Measurements from ENCODE around the gene RNF133.
A peak's percentile ranks its signal among the peaks of the same experiment; 100 is the strongest.
"Not testable (repeated sequence)": the region's sequence is repeated elsewhere in the genome, so short reads cannot be mapped to it uniquely, and the experiment has no call there.

Gene RNF133

GRCh38 chr7:122689346-122690109 lies 9.4 kb downstream of the RNF133 start:
- no peak for DNase-seq

- no peak for DNase-seq
These were observed 10.4 kb downstream of the RNF133 start for GRCh38 chr7:122688400-122688998.

- DNase-seq: no peak
These were observed 12.5 kb downstream of the RNF133 start for GRCh38 chr7:122686360-122686878.

- DNase-seq: no peak
These were observed 14.4 kb downstream of the RNF133 start for GRCh38 chr7:122684504-122684903.

- DNase-seq: no peak
These were observed 15.9 kb downstream of the RNF133 start for GRCh38 chr7:122682815-122683550.

GRCh38 chr7:122681186-122681585 lies 17.7 kb downstream of the RNF133 start:
- not testable (repeated sequence) for DNase-seq

- DNase-seq: no peak
These were observed 19.1 kb downstream of the RNF133 start for GRCh38 chr7:122679813-122680212.

- DNase-seq: peak; percentile 57
These were observed 19.6 kb downstream of the RNF133 start for GRCh38 chr7:122679269-122679709.

GRCh38 chr7:122677149-122677548 lies 21.8 kb downstream of the RNF133 start:
- no peak for DNase-seq

DNA sequence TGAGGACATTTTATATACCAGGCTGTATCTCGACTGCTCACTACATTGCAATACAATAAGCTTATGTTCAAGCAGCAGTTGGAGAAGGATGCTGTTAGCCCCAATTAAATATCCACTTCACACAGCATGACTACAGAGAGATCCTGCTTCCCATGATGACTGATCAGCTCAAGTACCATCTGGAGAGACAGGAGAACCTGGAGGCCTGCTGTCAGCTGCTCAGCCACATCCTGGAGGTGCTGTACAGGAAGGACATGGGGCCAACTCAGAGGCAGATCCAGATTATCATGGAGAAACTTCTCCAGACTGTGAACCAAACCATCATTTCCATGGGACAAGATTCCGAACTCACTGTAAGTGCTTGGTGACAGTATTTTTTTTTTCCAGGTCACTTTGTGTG lies 22.5 kb downstream of the RNF133 start:
- DNase-seq: no peak

- no peak for DNase-seq
These were observed 23.3 kb downstream of the RNF133 start for GRCh38 chr7:122675621-122676020.

DNA sequence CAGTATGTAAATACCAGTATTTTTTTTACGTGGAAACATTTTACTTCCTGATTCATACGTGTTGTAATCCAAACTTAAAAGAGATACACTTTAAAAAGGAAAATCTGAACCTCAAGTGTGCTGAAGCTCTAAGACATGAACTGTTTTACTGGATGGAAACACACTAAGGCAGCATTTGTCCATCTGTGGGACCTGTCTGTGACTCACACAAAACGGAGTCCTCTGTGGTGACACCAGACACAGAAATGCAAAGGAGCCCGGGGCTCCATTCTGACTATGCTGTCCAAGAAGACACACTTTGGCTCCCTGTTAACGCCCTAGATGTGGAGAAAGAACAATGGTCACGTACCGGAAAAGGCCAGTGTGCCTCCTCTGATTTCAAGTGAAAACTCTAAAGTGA lies 23.9 kb downstream of the RNF133 start:
- no peak for DNase-seq

GRCh38 chr7:122674502-122674901 lies 24.4 kb downstream of the RNF133 start:
- DNase-seq: no peak

DNA sequence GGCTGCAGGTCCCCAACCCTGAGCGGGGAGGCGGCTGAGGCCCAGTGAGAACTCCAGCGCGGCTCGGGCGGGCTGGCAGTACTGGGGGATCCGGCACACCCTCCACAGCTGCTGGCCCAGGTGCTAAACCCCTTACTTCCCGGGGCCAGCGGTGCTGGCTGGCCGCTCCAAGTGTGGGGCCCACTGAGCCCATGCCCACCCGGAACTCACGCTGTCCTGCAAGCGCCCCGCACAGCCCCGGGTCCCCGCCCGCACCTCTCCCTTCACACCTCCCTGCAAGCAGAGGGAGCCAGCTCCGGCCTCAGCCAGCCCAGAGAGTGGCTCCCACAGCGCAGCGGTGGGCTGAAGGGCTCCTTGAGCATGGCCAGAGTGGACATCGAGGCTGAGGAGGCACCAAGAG lies 25.0 kb downstream of the RNF133 start:
- no peak for DNase-seq

GRCh38 chr7:122672536-122672935 lies 26.4 kb downstream of the RNF133 start:
- DNase-seq: no peak

DNA sequence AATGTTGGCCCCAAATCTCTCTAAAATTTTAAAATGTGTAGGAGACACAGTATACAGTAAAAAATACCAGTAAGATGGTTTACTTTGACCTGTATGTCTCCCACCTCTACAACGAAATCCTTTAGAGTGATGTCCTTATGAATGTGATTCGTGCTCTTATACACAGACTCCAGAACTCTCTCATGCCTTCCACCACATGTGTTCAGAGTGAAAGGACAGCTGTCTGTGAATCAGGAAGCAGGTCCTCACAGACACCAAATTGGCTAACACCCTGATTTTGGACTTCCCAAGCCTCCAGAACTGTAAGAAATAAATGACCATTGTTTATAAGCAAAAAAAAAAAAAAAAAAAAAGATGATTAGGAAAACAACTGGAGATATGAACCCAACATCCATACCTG lies 35.2 kb downstream of the RNF133 start:
- DNase-seq: no peak

DNA sequence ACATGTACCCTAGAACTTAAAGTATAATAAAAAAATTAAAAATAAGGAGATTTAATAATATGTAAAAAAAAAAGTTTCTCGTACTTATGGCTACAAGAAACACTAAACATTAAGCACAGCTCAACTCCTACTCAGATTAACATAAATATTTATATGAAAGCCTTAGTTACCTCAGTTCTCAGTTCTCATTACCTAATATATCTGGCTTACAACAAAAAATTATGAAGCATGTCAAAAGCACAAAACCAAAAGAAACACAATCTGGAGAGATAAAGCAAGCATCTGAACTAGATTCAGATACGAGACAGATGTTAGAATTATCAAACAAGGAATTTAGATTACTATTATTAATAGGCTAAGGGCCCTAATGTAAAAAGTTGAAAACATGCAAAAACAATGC lies 40.1 kb downstream of the RNF133 start:
- no peak for DNase-seq

DNA sequence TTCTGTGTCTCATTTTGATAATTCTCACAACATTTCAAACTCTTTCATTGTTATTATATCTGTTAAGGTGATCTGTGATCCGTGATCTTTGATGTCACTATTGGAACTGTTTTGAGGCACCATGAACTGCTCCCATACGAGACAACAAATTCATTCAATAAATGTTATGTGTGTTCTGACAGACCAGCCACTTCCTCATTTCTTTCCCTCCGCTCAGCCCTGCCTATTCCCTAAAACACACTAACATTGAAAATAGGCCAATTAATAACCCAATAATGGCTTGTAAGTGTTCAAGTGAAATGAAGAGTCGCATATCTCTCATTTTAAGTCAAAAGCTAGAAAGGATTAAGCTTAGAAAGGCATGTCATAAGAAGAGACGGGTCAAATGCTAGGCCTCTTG lies 45.2 kb downstream of the RNF133 start:
- DNase-seq: no peak

DNA sequence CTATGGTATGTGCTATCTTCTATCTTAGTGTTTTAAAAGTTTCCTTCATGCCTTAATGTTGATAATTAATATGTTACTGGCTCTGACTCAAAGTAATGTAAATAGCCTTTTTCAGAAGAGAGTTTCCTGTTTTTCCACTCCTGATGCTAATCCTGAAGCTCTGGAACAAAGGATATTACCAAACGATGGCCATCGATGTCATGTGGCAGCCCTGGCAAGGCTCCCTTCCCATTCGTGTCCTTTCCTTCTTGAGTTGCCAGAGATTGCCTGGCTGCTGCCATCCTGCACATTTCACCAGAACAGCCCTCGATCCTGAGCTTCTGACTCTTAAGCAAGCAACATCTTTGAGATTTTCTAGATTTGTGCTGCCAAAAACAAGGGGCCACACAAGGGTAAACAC lies 46.0 kb downstream of the RNF133 start:
- no peak for DNase-seq

- DNase-seq: no peak
These were observed 47.5 kb downstream of the RNF133 start for GRCh38 chr7:122651451-122651850.

Data from NCI-H748 treated with DMSO at 0.1 percent for 48 hours (cell line).